Stimulated activated effector memory CD8-positive, alpha-beta T cell treated with anti-CD3 and anti-CD28 coated beads, Interleukin-12 subunit alpha, Interleukin-12 subunit beta, amount 100 ng/mL, for 72 hours (primary cell): ENCODE measurements around the gene PIK3C3.

Source experiments
- ATAC-seq: fragments of 150-1000 bp; cut with Tn5 transposase; 2 replicates; pipeline ENCODE4 v1.10.0; 2021
- DNase-seq, 2 donors: peaks; one replicate each; pipeline ENCODE4 v3.0.0; 2021 to 2022; ENCODE audit warnings: low spot score in 2 of 2
- H3K27ac Mint-ChIP-seq: one replicate; pipeline ENCODE4 v1.8.0; 2022; ENCODE audit warnings: mild to moderate bottlenecking, mixed read lengths
- H3K36me3 Mint-ChIP-seq: one replicate; pipeline ENCODE4 v1.8.0; 2022; ENCODE audit warnings: mild to moderate bottlenecking, mixed read lengths
- H3K4me1 Mint-ChIP-seq: one replicate; pipeline ENCODE4 v1.8.0; 2022; ENCODE audit warnings: mixed read lengths
- H3K4me3 Mint-ChIP-seq: one replicate; pipeline ENCODE4 v1.8.0; 2022; ENCODE audit warnings: mild to moderate bottlenecking, mixed read lengths
- H3K9me3 Mint-ChIP-seq: one replicate; pipeline ENCODE4 v1.8.0; 2022; ENCODE audit warnings: mixed read lengths

PIK3C3 gene

GRCh38 chr18:41954827-41955613 lies at the start of gene PIK3C3:
Gene PIK3C3, plus strand, starts transcription at chr18:41955234. Its CDS starts 58 bp downstream, at chr18:41955292.
- H3K4me1 Mint-ChIP-seq = peaks cover 34% of the 10 kb centered on the region

GRCh38 chr18:41905786-41906527 lies 49.1 kb upstream of the PIK3C3 start:
- H3K9me3 Mint-ChIP-seq = no peaks in the 10 kb centered on the region
- DNase-seq = no peak
- H3K4me1 Mint-ChIP-seq = peaks cover 13% of the 10 kb centered on the region
- peak; percentile 60 for ATAC-seq
- no peak overlapping the region for H3K27ac Mint-ChIP-seq
- H3K36me3 Mint-ChIP-seq = no peaks in the 10 kb centered on the region
- peak overlapping the region; percentile 3 for H3K4me3 Mint-ChIP-seq

More at GRCh38 chr18:41954827-41955613, at the start of gene PIK3C3:
- Mint-ChIP-seq H3K9me3 (no peaks in the 10 kb centered on the region), H3K36me3 (peaks cover 39% of the 10 kb centered on the region), H3K27ac (peak within 1 kb of the TSS; percentile 98), H3K4me3 (peak within 1 kb of the TSS; percentile 98)
- DNase-seq (peak; percentile 84 to 95), ATAC-seq (peak; percentile 96)

GRCh38 chr18:41906528-41907146 lies 48.4 kb upstream of the PIK3C3 start:
- DNase-seq = peak; percentile 4 to 58

GRCh38 chr18:41917181-41917580 lies 37.9 kb upstream of the PIK3C3 start:
- H3K27ac Mint-ChIP-seq = no peak overlapping the region
- no peak overlapping the region for H3K4me3 Mint-ChIP-seq
- ATAC-seq = no peak
- no peaks in the 10 kb centered on the region for H3K9me3 Mint-ChIP-seq
- DNase-seq = no peak
- H3K36me3 Mint-ChIP-seq = no peaks in the 10 kb centered on the region
- H3K4me1 Mint-ChIP-seq = no peaks in the 10 kb centered on the region

More at GRCh38 chr18:41906528-41907146, 48.4 kb upstream of the PIK3C3 start:
- Mint-ChIP-seq H3K27ac (no peak overlapping the region), H3K4me3 (peak overlapping the region; percentile 3), H3K4me1 (peaks cover 13% of the 10 kb centered on the region), H3K9me3 (no peaks in the 10 kb centered on the region), H3K36me3 (no peaks in the 10 kb centered on the region)
- ATAC-seq = peak; percentile 96

- Mint-ChIP-seq H3K4me3 (no peak overlapping the region), H3K4me1 (no peaks in the 10 kb centered on the region), H3K36me3 (no peaks in the 10 kb centered on the region), H3K27ac (no peak overlapping the region), H3K9me3 (no peaks in the 10 kb centered on the region)
- ATAC-seq (no peak), DNase-seq (no peak)
Measured at GRCh38 chr18:41921770-41922169, 33.3 kb upstream of the PIK3C3 start.

GRCh38 chr18:41922176-41922575 lies 32.9 kb upstream of the PIK3C3 start:
- H3K36me3 Mint-ChIP-seq = no peaks in the 10 kb centered on the region
- H3K9me3 Mint-ChIP-seq = no peaks in the 10 kb centered on the region

GRCh38 chr18:41922841-41923240 lies 32.2 kb upstream of the PIK3C3 start:
- H3K9me3 Mint-ChIP-seq = no peaks in the 10 kb centered on the region
- no peak for ATAC-seq
- no peak for DNase-seq
- H3K27ac Mint-ChIP-seq = no peak overlapping the region
- H3K4me1 Mint-ChIP-seq = no peaks in the 10 kb centered on the region
- no peak overlapping the region for H3K4me3 Mint-ChIP-seq
- H3K36me3 Mint-ChIP-seq = no peaks in the 10 kb centered on the region

More at GRCh38 chr18:41922176-41922575, 32.9 kb upstream of the PIK3C3 start:
- DNase-seq (no peak), ATAC-seq (no peak)
- Mint-ChIP-seq H3K27ac (no peak overlapping the region), H3K4me1 (no peaks in the 10 kb centered on the region), H3K4me3 (no peak overlapping the region)

- no peaks in the 10 kb centered on the region for H3K4me1 Mint-ChIP-seq
- no peaks in the 10 kb centered on the region for H3K9me3 Mint-ChIP-seq
- H3K27ac Mint-ChIP-seq = no peak overlapping the region
- H3K36me3 Mint-ChIP-seq = no peaks in the 10 kb centered on the region
- DNase-seq (no peak), ATAC-seq (no peak)
- H3K4me3 Mint-ChIP-seq = no peak overlapping the region
Measured at GRCh38 chr18:41923446-41923845, 31.6 kb upstream of the PIK3C3 start.

GRCh38 chr18:41928581-41928980 lies 26.5 kb upstream of the PIK3C3 start:
- Mint-ChIP-seq H3K4me3 (no peak overlapping the region), H3K9me3 (no peaks in the 10 kb centered on the region), H3K36me3 (no peaks in the 10 kb centered on the region), H3K27ac (no peak overlapping the region), H3K4me1 (no peaks in the 10 kb centered on the region)
- DNase-seq = no peak
- ATAC-seq = no peak

- DNase-seq = no peak
- Mint-ChIP-seq H3K4me3 (no peak overlapping the region), H3K36me3 (no peaks in the 10 kb centered on the region), H3K4me1 (peaks cover 8% of the 10 kb centered on the region), H3K9me3 (no peaks in the 10 kb centered on the region), H3K27ac (no peak overlapping the region)
- ATAC-seq = no peak
Measured at GRCh38 chr18:41932899-41933298, 22.1 kb upstream of the PIK3C3 start.

GRCh38 chr18:41933778-41934177 lies 21.3 kb upstream of the PIK3C3 start:
- Mint-ChIP-seq H3K9me3 (no peaks in the 10 kb centered on the region), H3K4me1 (peaks cover 8% of the 10 kb centered on the region), H3K4me3 (no peak overlapping the region), H3K36me3 (no peaks in the 10 kb centered on the region), H3K27ac (no peak overlapping the region)
- ATAC-seq = peak; percentile 24
- no peak for DNase-seq

GRCh38 chr18:41936471-41937134 lies 18.4 kb upstream of the PIK3C3 start:
- H3K36me3 Mint-ChIP-seq = no peaks in the 10 kb centered on the region
- no peaks in the 10 kb centered on the region for H3K9me3 Mint-ChIP-seq
- ATAC-seq (peak; percentile 43), DNase-seq (no peak)
- peaks cover 8% of the 10 kb centered on the region for H3K4me1 Mint-ChIP-seq
- H3K4me3 Mint-ChIP-seq = no peak overlapping the region
- H3K27ac Mint-ChIP-seq = no peak overlapping the region

- no peak overlapping the region for H3K27ac Mint-ChIP-seq
- H3K4me1 Mint-ChIP-seq = peaks cover 8% of the 10 kb centered on the region
- no peaks in the 10 kb centered on the region for H3K9me3 Mint-ChIP-seq
- no peak overlapping the region for H3K4me3 Mint-ChIP-seq
- ATAC-seq (peak; percentile 72), DNase-seq (no peak)
- no peaks in the 10 kb centered on the region for H3K36me3 Mint-ChIP-seq
Measured at GRCh38 chr18:41938445-41938844, 16.6 kb upstream of the PIK3C3 start.

- no peak overlapping the region for H3K4me3 Mint-ChIP-seq
- H3K4me1 Mint-ChIP-seq = peaks cover 8% of the 10 kb centered on the region
- H3K36me3 Mint-ChIP-seq = no peaks in the 10 kb centered on the region
- DNase-seq (no peak), ATAC-seq (no peak)
- H3K9me3 Mint-ChIP-seq = no peaks in the 10 kb centered on the region
- no peak overlapping the region for H3K27ac Mint-ChIP-seq
Measured at GRCh38 chr18:41939326-41939725, 15.7 kb upstream of the PIK3C3 start.
